Measurements from ENCODE around the gene C1QTNF1.

C1QTNF1 gene

DNA sequence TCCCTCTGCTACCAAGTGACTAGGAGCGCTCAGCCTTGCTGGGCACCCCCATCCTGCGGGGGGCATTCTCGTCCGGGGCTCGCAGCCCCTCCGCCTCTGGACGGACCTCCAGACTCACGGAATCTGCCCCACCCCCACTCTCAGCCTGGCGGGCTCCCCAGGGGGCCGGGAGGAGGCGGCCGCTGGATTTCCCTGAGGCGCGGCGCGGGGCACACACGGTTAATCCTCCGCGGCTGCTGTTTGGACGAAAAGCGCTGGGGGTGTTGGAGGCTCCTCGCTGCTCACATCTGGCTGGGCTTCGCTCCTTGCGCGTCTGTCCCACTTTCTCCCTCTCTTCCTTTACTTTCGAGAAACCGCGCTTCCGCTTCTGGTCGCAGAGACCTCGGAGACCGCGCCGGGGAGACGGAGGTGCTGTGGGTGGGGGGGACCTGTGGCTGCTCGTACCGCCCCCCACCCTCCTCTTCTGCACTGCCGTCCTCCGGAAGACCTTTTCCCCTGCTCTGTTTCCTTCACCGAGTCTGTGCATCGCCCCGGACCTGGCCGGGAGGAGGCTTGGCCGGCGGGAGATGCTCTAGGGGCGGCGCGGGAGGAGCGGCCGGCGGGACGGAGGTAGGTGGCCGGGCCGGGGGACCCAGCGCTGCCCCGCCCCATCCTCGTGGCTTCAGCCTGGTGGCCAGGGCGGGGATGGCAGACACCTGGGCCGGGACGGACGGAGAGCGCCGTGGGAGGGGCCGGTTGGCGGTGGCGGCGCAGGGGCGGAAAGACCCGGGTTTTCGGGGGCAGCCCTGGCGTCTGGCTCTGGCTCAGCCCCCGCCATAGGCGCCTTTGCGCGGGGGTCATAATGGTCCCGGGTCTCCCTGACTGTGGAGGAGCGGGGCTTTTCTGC, at the start of gene C1QTNF1:
Gene C1QTNF1 (plus strand): TSS at position 284 of the 886 bp plus-strand sequence. CDS start 19,800 bp downstream, outside the sequence.
- TF ChIP-seq CTCF (IDR thresholded peaks at IDR 0.05): no peak

GRCh38 chr17:78974635-78975591, 49.1 kb upstream of the C1QTNF1 start:
- no peak for TF ChIP-seq CTCF (IDR thresholded peaks at IDR 0.05)

DNA sequence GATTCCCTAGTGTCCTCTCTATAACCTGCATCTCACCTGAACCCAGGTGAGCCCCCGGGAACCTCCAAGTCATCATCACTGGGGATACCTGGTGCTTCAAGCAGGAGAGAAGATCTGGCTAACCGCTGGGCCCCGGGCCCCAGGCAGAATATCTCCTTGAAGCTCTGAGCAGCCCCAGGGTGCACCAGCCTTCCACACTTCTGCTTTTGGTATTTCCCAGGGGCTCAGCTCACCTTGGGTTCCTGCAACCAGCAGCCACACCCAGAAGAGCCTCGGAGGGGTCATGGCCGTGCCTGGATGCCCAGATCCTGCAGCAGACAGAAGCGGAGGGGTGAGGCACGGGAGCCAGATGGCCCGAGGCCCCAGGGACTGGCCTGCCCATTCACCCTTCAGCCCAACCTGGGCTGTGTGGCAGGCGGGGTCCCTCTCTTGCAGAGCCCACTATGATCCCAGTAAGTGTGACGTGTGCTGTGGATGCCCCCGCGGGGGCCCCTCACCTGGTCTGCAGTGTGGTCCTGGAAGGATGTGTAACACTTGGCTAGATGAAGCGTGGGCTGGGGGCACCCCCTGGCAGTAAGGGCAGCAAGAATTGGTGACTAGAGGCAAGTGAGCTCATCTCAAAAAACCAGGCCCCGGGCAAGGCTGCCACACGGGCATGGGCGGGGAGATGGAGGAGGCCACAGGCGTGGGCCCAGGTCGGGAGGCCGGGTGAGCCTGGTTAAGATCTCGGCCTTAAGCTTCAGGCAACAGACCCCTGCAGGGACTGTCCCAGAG, 46.9 kb upstream of the C1QTNF1 start:
- no peak for TF ChIP-seq CTCF (IDR thresholded peaks at IDR 0.05)

- no peak for TF ChIP-seq CTCF (IDR thresholded peaks at IDR 0.05)
Measured at GRCh38 chr17:78977681-78977943, 46.4 kb upstream of the C1QTNF1 start.

- TF ChIP-seq CTCF (IDR thresholded peaks at IDR 0.05): no peak
Measured at GRCh38 chr17:78977997-78978973, 45.7 kb upstream of the C1QTNF1 start.

GRCh38 chr17:78979780-78980623, 44.0 kb upstream of the C1QTNF1 start, which contains the start of gene LGALS3BP:
LGALS3BP (minus strand) TSS chr17:78979923; CDS start chr17:78977191, 2,732 bp downstream.
- no peak for TF ChIP-seq CTCF (IDR thresholded peaks at IDR 0.05)
